ENCODE data around the gene VRTN. TPM values are rescaled to one million over a fixed set of nuclear protein-coding genes. Genes with fewer than 3 reads are reported as not detected.

VRTN gene
- total RNA-seq, 1 experiment from 2014 or later = 104 TPM

DNA sequence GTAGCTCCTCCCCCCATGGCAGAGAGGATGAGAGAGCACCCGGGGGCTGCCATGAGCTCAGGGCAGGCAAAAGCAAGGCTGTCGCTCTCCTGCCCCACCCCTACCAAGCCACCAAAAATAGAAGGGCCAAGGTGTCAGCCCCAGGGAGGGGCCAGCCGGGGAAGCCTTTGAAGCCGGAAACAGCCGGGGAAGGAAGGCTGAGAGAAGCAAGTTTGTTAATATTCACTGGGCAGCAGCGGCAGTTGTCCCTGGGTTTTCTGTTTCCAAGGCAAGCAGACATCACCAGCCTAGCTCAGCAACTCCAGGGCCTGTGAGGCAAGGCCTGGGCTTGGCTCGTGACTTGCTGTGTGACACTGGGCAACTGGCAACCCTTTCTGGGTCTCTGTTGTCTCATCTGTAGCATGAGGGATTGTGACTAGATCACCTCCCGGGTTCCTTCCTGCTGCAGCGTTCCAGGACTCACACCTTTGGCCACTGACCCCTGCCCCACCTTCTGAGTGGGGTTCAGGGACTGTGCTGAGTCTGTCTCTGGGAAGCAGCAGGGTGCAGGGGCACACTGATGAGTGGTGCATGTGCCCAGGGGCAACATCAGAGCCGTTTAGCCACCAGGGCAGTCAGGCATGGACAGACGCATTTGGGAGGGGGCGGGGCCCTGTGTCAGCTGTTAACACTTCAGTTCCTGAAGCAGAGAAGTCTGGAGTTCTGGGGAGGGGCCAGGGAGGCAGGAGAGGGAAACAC, 53.4 kb downstream of the VRTN start:
- Histone ChIP-seq H4K8ac (replicated peaks; ENCODE audit: insufficient read length, low read depth, low read length) (no peak overlapping the region), H3K23ac (ENCODE audit: insufficient read length, low read depth, low read length) (no peak overlapping the region), H2BK20ac (ENCODE audit: low read depth, low read length, poor library complexity, severe bottlenecking) (no peak overlapping the region), H2BK120ac (ENCODE audit: low read depth, low read length, poor library complexity, severe bottlenecking) (no peak overlapping the region), H3T11ph (ENCODE audit: low read length) (no peak overlapping the region), H4K91ac (ENCODE audit: insufficient read length, low read depth, low read length) (no peak overlapping the region), H2BK15ac (ENCODE audit: low read depth, low read length) (no peak overlapping the region), H3K4ac (ENCODE audit: low read depth, low read length) (no peak overlapping the region), H3K4me2 (ENCODE audit: insufficient read depth, insufficient read length, low read length) (peak overlapping the region; percentile 20), H3K18ac (ENCODE audit: insufficient read length, low read depth, low read length) (no peak overlapping the region), H3K14ac (ENCODE audit: insufficient read depth, low read length) (no peak overlapping the region), H3K56ac (ENCODE audit: insufficient read length, low read depth, low read length) (no peak overlapping the region), H3K9me3 (ENCODE audit: control insufficient read depth, low read depth, low read length) (no peaks in the 10 kb centered on the region), H3K23me2 (ENCODE audit: insufficient read length, low read depth, low read length, poor library complexity, severe bottlenecking) (no peaks in the 10 kb centered on the region), H3K27me3 (ENCODE audit: insufficient read depth, low read length) (no peaks in the 10 kb centered on the region), H4K5ac (ENCODE audit: insufficient read length, low read depth, low read length) (no peak overlapping the region), H3K4me1 (ENCODE audit: insufficient read depth, low read length) (peaks cover 2% of the 10 kb centered on the region; the same call in 1 of the 2 replicates), H3K79me1 (ENCODE audit: insufficient read depth, low read depth, low read length, poor library complexity, severe bottlenecking) (no peaks in the 10 kb centered on the region), H2AK5ac (ENCODE audit: insufficient read length, low read length) (no peak overlapping the region), H3K79me2 (ENCODE audit: insufficient read depth, low read length) (no peaks in the 10 kb centered on the region), H2AFZ (ENCODE audit: low read length) (no peak overlapping the region), H3K9ac (ENCODE audit: extremely low read depth, insufficient read length, low read length) (no peak overlapping the region), H3K27ac (ENCODE audit: insufficient read length, low read depth, low read length) (no peak overlapping the region), H2BK5ac (ENCODE audit: insufficient read length, low read length) (no peak overlapping the region), H4K20me1 (ENCODE audit: control insufficient read depth, insufficient read depth, insufficient read length) (no peaks in the 10 kb centered on the region), H2BK12ac (ENCODE audit: insufficient read length, low read depth, low read length) (no peak overlapping the region)
- H3K36me3 Mint-ChIP-seq (ENCODE audit: insufficient read depth in 1 of 3, low read depth in 3 of 3) = no peaks in the 10 kb centered on the region; a peak in 1 of 7 replicates
- peak; percentile 85 for DNase-seq
- H3K9me3 Mint-ChIP-seq = no peaks in the 10 kb centered on the region; a peak in 2 of 5 replicates
- no CpG with 5 or more reads among the region's 12 CpGs for WGBS (ENCODE audit: extremely low coverage, insufficient read length, low lambda C conversion rate)
- TF ChIP-seq, protein P1, sequence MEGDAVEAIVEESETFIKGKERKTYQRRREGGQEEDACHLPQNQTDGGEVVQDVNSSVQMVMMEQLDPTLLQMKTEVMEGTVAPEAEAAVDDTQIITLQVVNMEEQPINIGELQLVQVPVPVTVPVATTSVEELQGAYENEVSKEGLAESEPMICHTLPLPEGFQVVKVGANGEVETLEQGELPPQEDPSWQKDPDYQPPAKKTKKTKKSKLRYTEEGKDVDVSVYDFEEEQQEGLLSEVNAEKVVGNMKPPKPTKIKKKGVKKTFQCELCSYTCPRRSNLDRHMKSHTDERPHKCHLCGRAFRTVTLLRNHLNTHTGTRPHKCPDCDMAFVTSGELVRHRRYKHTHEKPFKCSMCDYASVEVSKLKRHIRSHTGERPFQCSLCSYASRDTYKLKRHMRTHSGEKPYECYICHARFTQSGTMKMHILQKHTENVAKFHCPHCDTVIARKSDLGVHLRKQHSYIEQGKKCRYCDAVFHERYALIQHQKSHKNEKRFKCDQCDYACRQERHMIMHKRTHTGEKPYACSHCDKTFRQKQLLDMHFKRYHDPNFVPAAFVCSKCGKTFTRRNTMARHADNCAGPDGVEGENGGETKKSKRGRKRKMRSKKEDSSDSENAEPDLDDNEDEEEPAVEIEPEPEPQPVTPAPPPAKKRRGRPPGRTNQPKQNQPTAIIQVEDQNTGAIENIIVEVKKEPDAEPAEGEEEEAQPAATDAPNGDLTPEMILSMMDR (conservative IDR thresholded peaks at IDR 0.05) = no peak
- peak overlapping the region; percentile 3 to 65; a peak in 4 of 5 replicates for H3K4me3 Mint-ChIP-seq
- H3K4me1 Mint-ChIP-seq = peaks cover 43 to 54% of the 10 kb centered on the region in 2 experiments
- H3K27me3 Mint-ChIP-seq (ENCODE audit: low read depth) = peaks cover 2% of the 10 kb centered on the region; the same call in 1 of the 2 replicates
- H3K27ac Mint-ChIP-seq = peak overlapping the region in 2 of 3 experiments; percentile 30 to 72; a peak in 3 of 7 replicates
